ENCODE data around the gene TLE1. TPM values are rescaled to one million over a fixed set of nuclear protein-coding genes. Genes with fewer than 3 reads are reported as not detected.

TLE1 gene
- total and polyA plus RNA-seq, 9 of the 15 experiments (the other 6 are each of a cell fraction or from before 2014, with no cell fraction given) = 0.11 TPM; not detected in 8

DNA sequence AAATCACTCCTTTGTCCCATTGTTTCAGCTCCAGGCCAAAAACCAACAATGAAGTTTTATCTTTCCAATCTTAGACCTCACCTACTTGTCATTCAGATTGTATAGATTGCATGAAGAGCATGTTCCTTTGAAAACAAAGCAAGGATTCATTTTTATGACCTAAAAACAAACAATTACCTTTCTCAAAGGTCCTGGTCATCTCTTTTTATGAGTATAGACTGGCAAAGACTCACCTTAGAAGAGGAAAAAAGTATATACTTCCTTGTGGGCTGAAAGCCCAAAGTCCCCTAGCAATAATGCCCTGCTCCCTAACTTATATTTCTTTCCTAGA is 28.4 kb upstream of the TLE1 start:
- FAIRE-seq = no peak
- TF ChIP-seq PHF8 (IDR thresholded peaks at IDR 0.05; ENCODE audit: borderline replicate concordance, low read length) = no peak
- no peak for TF ChIP-seq SFPQ (IDR thresholded peaks at IDR 0.05; ENCODE audit: low read depth, low read length)
- TF ChIP-seq ZNF644 (tag; IDR thresholded peaks at IDR 0.05; ENCODE audit: low read depth) = no peak
- no peak for TF ChIP-seq HIVEP1 (CRISPR knock-in tag; IDR thresholded peaks at IDR 0.05)
- no peak for TF ChIP-seq ZNF695 (CRISPR knock-in tag; IDR thresholded peaks at IDR 0.05)
- no peak for TF ChIP-seq NCOA2 (IDR thresholded peaks at IDR 0.05; ENCODE audit: partially characterized antibody in 2 of 2)
- no peak for TF ChIP-seq NBN (IDR thresholded peaks at IDR 0.05; ENCODE audit: low read depth)
- TF ChIP-seq, protein P1, sequence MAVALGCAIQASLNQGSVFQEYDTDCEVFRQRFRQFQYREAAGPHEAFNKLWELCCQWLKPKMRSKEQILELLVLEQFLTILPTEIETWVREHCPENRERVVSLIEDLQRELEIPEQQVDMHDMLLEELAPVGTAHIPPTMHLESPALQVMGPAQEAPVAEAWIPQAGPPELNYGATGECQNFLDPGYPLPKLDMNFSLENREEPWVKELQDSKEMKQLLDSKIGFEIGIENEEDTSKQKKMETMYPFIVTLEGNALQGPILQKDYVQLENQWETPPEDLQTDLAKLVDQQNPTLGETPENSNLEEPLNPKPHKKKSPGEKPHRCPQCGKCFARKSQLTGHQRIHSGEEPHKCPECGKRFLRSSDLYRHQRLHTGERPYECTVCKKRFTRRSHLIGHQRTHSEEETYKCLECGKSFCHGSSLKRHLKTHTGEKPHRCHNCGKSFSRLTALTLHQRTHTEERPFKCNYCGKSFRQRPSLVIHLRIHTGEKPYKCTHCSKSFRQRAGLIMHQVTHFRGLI (CRISPR knock-in tag; IDR thresholded peaks at IDR 0.05) = no peak
- no peak for TF ChIP-seq ZNF347 (CRISPR knock-in tag; IDR thresholded peaks at IDR 0.05; ENCODE audit: low read depth)
- no peak for TF ChIP-seq RERE (CRISPR knock-in tag; IDR thresholded peaks at IDR 0.05; ENCODE audit: borderline replicate concordance)
- no peak for TF ChIP-seq TCF7L2 (IDR thresholded peaks at IDR 0.05; ENCODE audit: low read depth, low read length)
- no peak for TF ChIP-seq SMARCC2 (IDR thresholded peaks at IDR 0.05; ENCODE audit: low read depth)
- no peak for TF ChIP-seq MTA1 (IDR thresholded peaks at IDR 0.05; ENCODE audit: borderline replicate concordance)
- TF ChIP-seq SAP30 (IDR thresholded peaks at IDR 0.05; ENCODE audit: borderline replicate concordance, insufficient read depth, low read depth, low read length, poor library complexity, severe bottlenecking) = no peak

More for the DNA sequence above, 28.4 kb upstream of the TLE1 start:
- Histone ChIP-seq H3K9ac (ENCODE audit: insufficient read depth in 1 of 2, low read depth in 2 of 2, low read length in 2 of 2) (no peak overlapping the region), H3K9me1 (ENCODE audit: control insufficient read depth, insufficient read depth, low read length) (no peaks in the 10 kb centered on the region), H3K9me3 (replicated peaks; ENCODE audit: control insufficient read depth, insufficient read depth, low read depth, low read length) (no peaks in the 10 kb centered on the region), H4K20me1 (replicated peaks; ENCODE audit: control insufficient read depth, insufficient read depth, low read length) (no peaks in the 10 kb centered on the region), H3K36me3 (ENCODE audit: control insufficient read depth, insufficient read depth, low read length) (no peaks in the 10 kb centered on the region), H3K79me2 (ENCODE audit: control insufficient read depth, insufficient read depth, low read length) (no peaks in the 10 kb centered on the region), H3K27ac (ENCODE audit: extremely low read depth, low read depth, low read length) (no peak overlapping the region), H3K27me3 (ENCODE audit: control insufficient read depth in 2 of 2, insufficient read depth in 2 of 2, low read length in 2 of 2) (no peaks in the 10 kb centered on the region), H2AFZ (ENCODE audit: low read depth, low read length) (no peak overlapping the region), H3K4me3 (no peak overlapping the region), H3K4me1 (replicated peaks in 1 of 2; ENCODE audit: control insufficient read depth in 2 of 2, insufficient read depth in 2 of 2, low read length in 2 of 2) (no peaks in the 10 kb centered on the region), H3K4me2 (ENCODE audit: insufficient read depth, low read length) (no peak overlapping the region)
- CTCF ChIA-PET (ENCODE audit: low intra/inter-chr PET ratio) = no interaction called here
- POLR2A ChIA-PET = no interaction called here
- intact Hi-C loops (cut with micrococcal nuclease) = no loop called here
- BruUV-seq (replicated peaks) = no TSS peak
- no peak for DNase-seq (ENCODE audit: extremely low read depth in 1 of 4, low spot score in 3 of 4)
- in situ Hi-C loops (cut with MboI) = no loop called here
- ATAC-seq = no peak
